Measurements from ENCODE around the gene LRRC8E. TPM values are rescaled to one million over a fixed set of nuclear protein-coding genes. Genes with fewer than 3 reads are reported as not detected.

The LRRC8E gene
- total RNA-seq, 1 donor from 2014 or later = not detected

- H3K27me3 Mint-ChIP-seq (ENCODE audit: low read depth) = no peaks in the 10 kb centered on the region
- intact Hi-C loops (cut with micrococcal nuclease) = no loop called here
- peaks cover 22% of the 10 kb centered on the region for H3K4me1 Mint-ChIP-seq (ENCODE audit: low read depth)
- peak overlapping the region; percentile 91 for H3K27ac Mint-ChIP-seq
- H3K9me3 Mint-ChIP-seq = no peaks in the 10 kb centered on the region
- peak; percentile 61 for DNase-seq (ENCODE audit: low spot score)
- H3K4me3 Mint-ChIP-seq (ENCODE audit: low read depth) = peak overlapping the region; percentile 87
- peaks cover 15% of the 10 kb centered on the region for H3K36me3 Mint-ChIP-seq (ENCODE audit: low read depth)
These were observed 16.0 kb downstream of the LRRC8E start for GRCh38 chr19:7904074-7905020.

DNA sequence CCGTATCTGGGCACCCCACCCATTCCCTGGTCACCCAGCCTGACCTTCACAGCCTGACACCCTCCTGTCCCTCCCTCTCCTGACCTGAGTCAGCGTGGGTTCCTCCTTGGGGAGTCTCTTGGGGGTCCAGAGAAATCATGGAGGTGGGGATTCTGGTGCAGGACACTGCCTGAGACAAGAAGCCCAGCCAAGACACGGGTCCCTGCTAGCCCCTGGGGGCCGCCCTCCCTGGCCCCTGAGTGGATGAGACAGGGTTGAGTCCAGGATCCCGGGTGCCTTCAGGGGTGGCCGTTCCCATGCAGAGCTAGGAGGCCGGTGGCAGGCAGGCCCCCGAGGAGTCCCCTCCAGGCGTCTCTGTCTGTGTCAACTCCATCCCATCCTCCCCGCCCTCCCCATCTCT, 17.0 kb downstream of the LRRC8E start:
- H3K36me3 Mint-ChIP-seq (ENCODE audit: low read depth) = peaks cover 15% of the 10 kb centered on the region
- no peaks in the 10 kb centered on the region for H3K27me3 Mint-ChIP-seq (ENCODE audit: low read depth)
- H3K4me3 Mint-ChIP-seq (ENCODE audit: low read depth) = peak overlapping the region; percentile 87
- no peaks in the 10 kb centered on the region for H3K9me3 Mint-ChIP-seq
- intact Hi-C loops (cut with micrococcal nuclease) = no loop called here
- no peak for DNase-seq (ENCODE audit: low spot score)
- H3K4me1 Mint-ChIP-seq (ENCODE audit: low read depth) = peaks cover 22% of the 10 kb centered on the region
- H3K27ac Mint-ChIP-seq = peak overlapping the region; percentile 91

- Mint-ChIP-seq H3K27me3 (ENCODE audit: low read depth) (no peaks in the 10 kb centered on the region), H3K4me1 (ENCODE audit: low read depth) (peaks cover 22% of the 10 kb centered on the region), H3K9me3 (no peaks in the 10 kb centered on the region), H3K4me3 (ENCODE audit: low read depth) (peak overlapping the region; percentile 87), H3K27ac (peak overlapping the region; percentile 85), H3K36me3 (ENCODE audit: low read depth) (peaks cover 19% of the 10 kb centered on the region)
- DNase-seq (ENCODE audit: low spot score) = no peak
- intact Hi-C loops (cut with micrococcal nuclease) = no loop called here
These were observed 17.5 kb downstream of the LRRC8E start for GRCh38 chr19:7905859-7906258.

DNA sequence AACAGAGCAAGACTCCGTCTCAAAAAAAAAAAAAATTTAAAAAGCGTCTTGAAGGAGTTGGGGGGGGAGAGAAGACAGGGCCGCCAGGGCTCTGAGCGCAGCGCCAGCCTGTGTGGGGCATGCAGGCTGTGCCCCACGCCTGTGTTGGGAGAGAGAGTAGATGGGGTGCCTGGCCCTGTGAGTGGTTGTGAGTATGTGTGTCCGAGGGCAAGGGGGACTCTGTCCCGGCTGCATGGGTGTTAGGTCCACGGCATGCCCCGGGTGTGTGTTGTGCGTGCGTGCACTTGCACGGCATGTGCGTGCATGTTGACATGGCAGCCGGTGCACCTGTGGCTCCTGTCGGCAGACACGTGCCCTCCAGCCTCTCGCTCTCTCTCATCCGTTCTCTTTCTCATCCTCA, 18.8 kb downstream of the LRRC8E start:
- H3K27me3 Mint-ChIP-seq (ENCODE audit: low read depth) = no peaks in the 10 kb centered on the region
- H3K27ac Mint-ChIP-seq = no peak overlapping the region
- H3K4me1 Mint-ChIP-seq (ENCODE audit: low read depth) = peaks cover 22% of the 10 kb centered on the region
- intact Hi-C loops (cut with micrococcal nuclease) = no loop called here
- H3K9me3 Mint-ChIP-seq = no peaks in the 10 kb centered on the region
- no peak for DNase-seq (ENCODE audit: low spot score)
- H3K4me3 Mint-ChIP-seq (ENCODE audit: low read depth) = no peak overlapping the region
- H3K36me3 Mint-ChIP-seq (ENCODE audit: low read depth) = peaks cover 30% of the 10 kb centered on the region

DNA sequence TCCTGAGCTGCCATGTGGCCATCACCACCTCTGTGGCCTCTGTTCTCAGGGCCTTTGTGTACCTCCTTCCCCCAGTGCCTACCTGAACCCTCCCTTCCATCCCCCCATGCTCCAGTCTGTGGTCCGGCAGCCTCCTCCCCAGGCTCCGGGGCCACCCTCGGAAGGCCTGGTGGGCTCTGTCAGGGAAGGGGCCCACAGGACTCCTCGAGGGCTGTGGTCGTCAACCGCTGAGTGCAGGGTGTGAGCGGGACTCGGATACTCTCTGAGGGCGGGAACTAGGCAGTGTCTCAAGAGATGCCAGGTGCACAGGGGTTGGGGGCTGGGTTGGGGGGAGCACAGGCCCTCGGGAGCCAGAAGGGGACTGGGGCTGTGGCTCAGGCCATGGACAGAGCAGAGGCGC, 19.2 kb downstream of the LRRC8E start:
- no peak for DNase-seq (ENCODE audit: low spot score)
- Mint-ChIP-seq H3K4me1 (ENCODE audit: low read depth) (peaks cover 20% of the 10 kb centered on the region), H3K9me3 (no peaks in the 10 kb centered on the region), H3K4me3 (ENCODE audit: low read depth) (no peak overlapping the region), H3K27ac (no peak overlapping the region), H3K27me3 (ENCODE audit: low read depth) (no peaks in the 10 kb centered on the region), H3K36me3 (ENCODE audit: low read depth) (peaks cover 30% of the 10 kb centered on the region)
- intact Hi-C loops (cut with micrococcal nuclease) = no loop called here

DNA sequence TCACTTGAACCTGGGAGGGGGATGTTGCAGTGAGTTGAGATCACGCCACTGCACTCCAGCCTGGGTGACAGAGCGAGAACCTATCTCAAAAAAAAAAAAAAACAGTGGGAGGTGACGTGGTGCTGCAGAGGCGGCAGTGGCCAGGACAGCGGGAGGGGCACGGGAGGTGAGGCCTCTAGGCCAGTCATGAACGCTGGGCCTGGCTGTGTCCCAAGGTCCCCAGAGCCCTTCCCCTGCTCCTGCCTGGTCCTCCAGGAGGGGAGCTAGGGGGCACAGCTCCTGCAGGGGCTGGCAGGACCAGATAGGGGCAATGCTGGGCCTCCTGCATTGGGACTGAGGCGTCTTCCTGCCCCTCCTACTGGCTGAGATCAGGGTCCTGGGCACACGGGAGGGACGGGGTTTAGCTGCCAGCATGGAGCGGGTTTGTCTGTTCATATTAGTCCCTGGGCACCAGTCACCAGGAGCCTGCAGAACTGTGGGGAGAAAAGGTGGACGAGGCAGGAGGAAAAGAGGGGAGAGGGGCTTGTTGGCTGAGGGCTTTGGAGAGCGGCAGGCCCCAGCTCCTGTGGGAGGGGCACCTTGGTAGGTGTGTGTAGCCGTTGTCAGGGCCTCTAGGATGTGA, 19.9 kb downstream of the LRRC8E start:
- intact Hi-C loops (cut with micrococcal nuclease) = no loop called here
- H3K27me3 Mint-ChIP-seq (ENCODE audit: low read depth) = no peaks in the 10 kb centered on the region
- H3K27ac Mint-ChIP-seq = no peak overlapping the region
- no peaks in the 10 kb centered on the region for H3K9me3 Mint-ChIP-seq
- no peak overlapping the region for H3K4me3 Mint-ChIP-seq (ENCODE audit: low read depth)
- no peak for DNase-seq (ENCODE audit: low spot score)
- peaks cover 36% of the 10 kb centered on the region for H3K36me3 Mint-ChIP-seq (ENCODE audit: low read depth)
- H3K4me1 Mint-ChIP-seq (ENCODE audit: low read depth) = peaks cover 13% of the 10 kb centered on the region

- H3K4me3 Mint-ChIP-seq (ENCODE audit: low read depth) = no peak overlapping the region
- intact Hi-C loops (cut with micrococcal nuclease) = no loop called here
- no peaks in the 10 kb centered on the region for H3K9me3 Mint-ChIP-seq
- H3K27ac Mint-ChIP-seq = no peak overlapping the region
- H3K36me3 Mint-ChIP-seq (ENCODE audit: low read depth) = peaks cover 38% of the 10 kb centered on the region
- DNase-seq (ENCODE audit: low spot score) = no peak
- H3K4me1 Mint-ChIP-seq (ENCODE audit: low read depth) = peaks cover 10% of the 10 kb centered on the region
- no peaks in the 10 kb centered on the region for H3K27me3 Mint-ChIP-seq (ENCODE audit: low read depth)
These were observed 20.6 kb downstream of the LRRC8E start for GRCh38 chr19:7908742-7909461.

- Mint-ChIP-seq H3K27me3 (ENCODE audit: low read depth) (no peaks in the 10 kb centered on the region), H3K4me3 (ENCODE audit: low read depth) (no peak overlapping the region), H3K9me3 (no peaks in the 10 kb centered on the region), H3K36me3 (ENCODE audit: low read depth) (peaks cover 38% of the 10 kb centered on the region), H3K27ac (no peak overlapping the region), H3K4me1 (ENCODE audit: low read depth) (peaks cover 9% of the 10 kb centered on the region)
- DNase-seq (ENCODE audit: low spot score) = no peak
- intact Hi-C loops (cut with micrococcal nuclease) = no loop called here
These were observed 21.3 kb downstream of the LRRC8E start for GRCh38 chr19:7909471-7910067.

GRCh38 chr19:7910321-7911161, 22.2 kb downstream of the LRRC8E start:
- Mint-ChIP-seq H3K36me3 (ENCODE audit: low read depth) (peaks cover 30% of the 10 kb centered on the region), H3K27ac (no peak overlapping the region), H3K4me1 (ENCODE audit: low read depth) (peaks cover 2% of the 10 kb centered on the region), H3K27me3 (ENCODE audit: low read depth) (peaks cover 6% of the 10 kb centered on the region), H3K4me3 (ENCODE audit: low read depth) (no peak overlapping the region), H3K9me3 (no peaks in the 10 kb centered on the region)
- no peak for DNase-seq (ENCODE audit: low spot score)
- intact Hi-C loops (cut with micrococcal nuclease) = no loop called here

GRCh38 chr19:7911508-7912143, 23.3 kb downstream of the LRRC8E start:
- H3K27ac Mint-ChIP-seq = no peak overlapping the region
- intact Hi-C loops (cut with micrococcal nuclease) = no loop called here
- peaks cover 23% of the 10 kb centered on the region for H3K36me3 Mint-ChIP-seq (ENCODE audit: low read depth)

GRCh38 chr19:7912144-7912696, 23.9 kb downstream of the LRRC8E start:
- DNase-seq (ENCODE audit: low spot score) = no peak
- Mint-ChIP-seq H3K4me1 (ENCODE audit: low read depth) (peaks cover 2% of the 10 kb centered on the region), H3K4me3 (ENCODE audit: low read depth) (no peak overlapping the region), H3K27ac (no peak overlapping the region), H3K36me3 (ENCODE audit: low read depth) (peaks cover 23% of the 10 kb centered on the region), H3K9me3 (no peaks in the 10 kb centered on the region), H3K27me3 (ENCODE audit: low read depth) (peaks cover 14% of the 10 kb centered on the region)
- intact Hi-C loops (cut with micrococcal nuclease) = no loop called here

More at GRCh38 chr19:7911508-7912143, 23.3 kb downstream of the LRRC8E start:
- Mint-ChIP-seq H3K4me1 (ENCODE audit: low read depth) (peaks cover 2% of the 10 kb centered on the region), H3K4me3 (ENCODE audit: low read depth) (no peak overlapping the region), H3K9me3 (no peaks in the 10 kb centered on the region), H3K27me3 (ENCODE audit: low read depth) (peaks cover 11% of the 10 kb centered on the region)
- no peak for DNase-seq (ENCODE audit: low spot score)
